HEK293 (cell line): ENCODE data around the gene SVIP.

ENCODE experiments used
- CTCF ChIA-PET: fragments of 350-600 bp; formaldehyde crosslinking; extraction: SDS; loops from one replicate; lab custom pipeline; 2021; ENCODE audit warnings: antibody characterized with exemption; lab: Yijun Ruan, JAX
- POLR2A ChIA-PET: fragments of 300-600 bp; formaldehyde crosslinking; extraction: SDS; loops from one replicate; lab custom pipeline; 2020; ENCODE audit warnings: antibody characterized with exemption, inconsistent platforms; lab: Yijun Ruan, JAX
- H3K27ac ChIP-seq: fragments of 200-500 bp; sonication (Bioruptor generic); 2 replicates; pipeline ENCODE4 v1.5.1; 2014; ENCODE audit warnings: low read depth, low read length, control low read depth, inconsistent platforms; ENCODE audit errors: extremely low read depth
- H3K36me3 ChIP-seq, 2 experiments: fragments of 200-500 bp in 1 of 2; sonication (Bioruptor generic) in 1 of 2; 1 replicate in 1 of 2; 2 replicates in 1 of 2; pipeline ENCODE4 v1.5.1; 2014 to 2017; ENCODE audit warnings: inconsistent platforms in 2 of 2, low read length in 2 of 2; ENCODE audit not compliant: control insufficient read depth in 2 of 2, insufficient read depth in 1 of 2
- H3K4me1 ChIP-seq: fragments of 200-500 bp; sonication (Bioruptor generic); 2 replicates; pipeline ENCODE4 v1.5.1; 2014; ENCODE audit warnings: mild to moderate bottlenecking, low read length, inconsistent platforms; ENCODE audit not compliant: control insufficient read depth, insufficient read depth
- H3K4me3 ChIP-seq: 2 replicates; pipeline ENCODE4 v1.5.1; 2011; ENCODE audit warnings: low read depth, mild to moderate bottlenecking, control low read depth, low read length, moderate library complexity
- H3K9me3 ChIP-seq: fragments of 200-500 bp; sonication (Bioruptor generic); 2 replicates; pipeline ENCODE4 v1.5.1; 2014; ENCODE audit warnings: low read depth, low read length, inconsistent platforms; ENCODE audit not compliant: control insufficient read depth, insufficient read depth
- PATZ1 ChIP-seq: fragments of 450-650 bp; formaldehyde crosslinking; IDR thresholded peaks from 2 replicates; pipeline ENCODE4 v1.5.1; 2016; ENCODE audit warnings: missing biosample characterization, missing genetic modification characterization
- SCRT2 ChIP-seq: fragments of 450-650 bp; formaldehyde crosslinking; IDR thresholded peaks from 2 replicates; pipeline ENCODE4 v1.5.1; 2016; ENCODE audit warnings: missing biosample characterization, missing genetic modification characterization
- ZBTB11 ChIP-seq: fragments of 450-650 bp; formaldehyde crosslinking; conservative IDR thresholded peaks from 2 replicates; pipeline ENCODE4 v1.5.1; 2016; ENCODE audit warnings: low read depth, missing biosample characterization, missing genetic modification characterization
- ZBTB26 ChIP-seq: fragments of 450-650 bp; formaldehyde crosslinking; optimal IDR thresholded peaks from 2 replicates; pipeline ENCODE3; 2016; ENCODE audit warnings: missing biosample characterization, mild to moderate bottlenecking, missing genetic modification characterization
- ZBTB7A ChIP-seq: fragments of 450-650 bp; formaldehyde crosslinking; IDR thresholded peaks from 2 replicates; pipeline ENCODE4 v1.5.1; 2016; ENCODE audit warnings: low read depth, missing biosample characterization, missing genetic modification characterization
- ZNF18 ChIP-seq: fragments of 450-650 bp; formaldehyde crosslinking; IDR thresholded peaks from 2 replicates; pipeline ENCODE4 v1.5.1; 2016; ENCODE audit warnings: missing biosample characterization, missing genetic modification characterization
- ZNF24 ChIP-seq: fragments of 450-650 bp; formaldehyde crosslinking; IDR thresholded peaks from 2 replicates; pipeline ENCODE4 v1.5.1; 2016; ENCODE audit warnings: missing biosample characterization, missing genetic modification characterization
- ZNF311 ChIP-seq: fragments of 450-650 bp; formaldehyde crosslinking; IDR thresholded peaks from 2 replicates; pipeline ENCODE4 v1.5.1; 2017; ENCODE audit warnings: missing biosample characterization, missing genetic modification characterization, borderline replicate concordance
- ZNF354C ChIP-seq: fragments of 450-650 bp; formaldehyde crosslinking; IDR thresholded peaks from 2 replicates; pipeline ENCODE4 v1.5.1; 2016; ENCODE audit warnings: missing biosample characterization, missing genetic modification characterization, low read depth, borderline replicate concordance
- ZNF398 ChIP-seq: fragments of 450-650 bp; formaldehyde crosslinking; IDR thresholded peaks from 2 replicates; pipeline ENCODE4 v1.5.1; 2017; ENCODE audit warnings: missing biosample characterization, missing genetic modification characterization
- ZNF426 ChIP-seq: fragments of 450-650 bp; formaldehyde crosslinking; IDR thresholded peaks from 2 replicates; pipeline ENCODE4 v1.5.1; 2017; ENCODE audit warnings: missing biosample characterization, missing genetic modification characterization, mild to moderate bottlenecking, inconsistent platforms, moderate library complexity
- ZNF544 ChIP-seq: fragments of 450-650 bp; formaldehyde crosslinking; IDR thresholded peaks from 2 replicates; pipeline ENCODE4 v1.5.0; 2017; ENCODE audit warnings: missing biosample characterization, missing genetic modification characterization
- ZNF571 ChIP-seq: fragments of 450-650 bp; formaldehyde crosslinking; IDR thresholded peaks from 2 replicates; pipeline ENCODE4 v1.5.0; 2017; ENCODE audit warnings: missing biosample characterization, missing genetic modification characterization
- ZNF785 ChIP-seq: fragments of 450-650 bp; formaldehyde crosslinking; IDR thresholded peaks from 2 replicates; pipeline ENCODE4 v1.5.1; 2016; ENCODE audit warnings: missing biosample characterization, missing genetic modification characterization
- ZNF792 ChIP-seq: fragments of 450-650 bp; formaldehyde crosslinking; IDR thresholded peaks from 2 replicates; pipeline ENCODE4 v1.5.1; 2016; ENCODE audit warnings: missing biosample characterization, missing genetic modification characterization
- ZSCAN23 ChIP-seq: fragments of 450-650 bp; formaldehyde crosslinking; IDR thresholded peaks from 2 replicates; pipeline ENCODE4 v1.5.1; 2016; ENCODE audit warnings: missing biosample characterization, missing genetic modification characterization
- ZSCAN4 ChIP-seq: fragments of 450-650 bp; formaldehyde crosslinking; IDR thresholded peaks from 2 replicates; pipeline ENCODE4 v1.5.1; 2017; ENCODE audit warnings: missing biosample characterization, missing genetic modification characterization

Gene SVIP

GRCh38 chr11:22809893-22810292, 19.7 kb downstream of the SVIP start:
- H3K36me3 ChIP-seq = no peaks in the 10 kb centered on the region
- no peak overlapping the region for H3K27ac ChIP-seq

GRCh38 chr11:22808571-22809197, 20.9 kb downstream of the SVIP start:
- Histone ChIP-seq H3K4me1 (no peaks in the 10 kb centered on the region), H3K9me3 (no peaks in the 10 kb centered on the region), H3K27ac (no peak overlapping the region), H3K36me3 (no peaks in the 10 kb centered on the region), H3K4me3 (no peak overlapping the region)
- TF ChIP-seq ZSCAN4 = no peak
- no peak for TF ChIP-seq ZNF354C (tag by site-specific recombination)
- TF ChIP-seq ZNF398 = no peak
- no peak for TF ChIP-seq ZBTB11 (tag by site-specific recombination)
- no peak for TF ChIP-seq SCRT2
- no peak for TF ChIP-seq ZBTB7A (tag by site-specific recombination)
- TF ChIP-seq ZNF792 = no peak
- ChIA-PET POLR2A (interaction anchor here (0.7 kb wide), 1 partner anchor 638 kb away, joined by 3 read pairs; no protein-coding TSS in a partner anchor), CTCF (interaction anchor here (1.7 kb wide), 1 partner anchor 21 kb away, joined by 9 read pairs; no protein-coding TSS in a partner anchor)

More at GRCh38 chr11:22809893-22810292, 19.7 kb downstream of the SVIP start:
- no peaks in the 10 kb centered on the region for H3K9me3 ChIP-seq
- CTCF ChIA-PET = interaction anchor here (1.7 kb wide), 1 partner anchor 23 kb away, joined by 9 read pairs; no protein-coding TSS in a partner anchor
- no peak for TF ChIP-seq ZSCAN23 (tag by site-specific recombination)
- TF ChIP-seq ZNF311 (tag by site-specific recombination) = no peak
- TF ChIP-seq ZNF571 (tag by site-specific recombination) = no peak
- TF ChIP-seq ZBTB26 (tag by site-specific recombination) = no peak
- no peak for TF ChIP-seq ZNF24 (tag by site-specific recombination)
- no peak for TF ChIP-seq ZNF544
- no peak for TF ChIP-seq PATZ1 (tag by site-specific recombination)
- no peak for TF ChIP-seq ZNF426 (tag by site-specific recombination)
- TF ChIP-seq ZNF785 (tag by site-specific recombination) = no peak
- no peak for TF ChIP-seq ZNF18 (tag by site-specific recombination)
- TF ChIP-seq, all 188 proteins: peak for 0
- Histone ChIP-seq H3K4me1 (no peaks in the 10 kb centered on the region), H3K4me3 (no peak overlapping the region)
- POLR2A ChIA-PET = no interaction called here
